Measurements from ENCODE around the gene MUC6.

Gene MUC6

GRCh38 chr11:1003159-1003558, 33.4 kb downstream of the MUC6 start:
- Histone ChIP-seq H3K27me3 (replicated peaks in 2 of 5; ENCODE audit: control insufficient read depth in 4 of 5, insufficient read depth in 5 of 5, low read length in 4 of 5) (no peaks in the 10 kb centered on the region), H3K27ac (ENCODE audit: insufficient read depth in 1 of 2, low read depth in 1 of 2, low read length in 2 of 2, poor library complexity in 1 of 2, severe bottlenecking in 2 of 2) (no peak overlapping the region), H3K4me3 (ENCODE audit: control insufficient read depth in 1 of 7, extremely low read depth in 1 of 7, insufficient read depth in 4 of 7, low read depth in 2 of 7, low read length in 6 of 7) (no peak overlapping the region), H3K36me3 (ENCODE audit: control insufficient read depth in 4 of 4, insufficient read depth in 4 of 4, low read length in 3 of 4) (peaks cover 11 to 69% (median 42%) of the 10 kb centered on the region in 4 experiments), H3K4me1 (ENCODE audit: control extremely low read depth in 1 of 4, control insufficient read depth in 4 of 4, insufficient read depth in 4 of 4, low read length in 3 of 4) (no peaks in the 10 kb centered on the region), H3K9me3 (ENCODE audit: control extremely low read depth in 1 of 5, control insufficient read depth in 4 of 5, insufficient read depth in 2 of 5, low read depth in 1 of 5, low read length in 4 of 5) (no peaks in the 10 kb centered on the region)
- ChIA-PET CTCF (no interaction called here), POLR2A (no interaction called here)
- DNase-seq, result no peak
- 97% methylated on average over 18 of the region's 20 CpGs for WGBS (ENCODE audit: insufficient coverage)

DNA sequence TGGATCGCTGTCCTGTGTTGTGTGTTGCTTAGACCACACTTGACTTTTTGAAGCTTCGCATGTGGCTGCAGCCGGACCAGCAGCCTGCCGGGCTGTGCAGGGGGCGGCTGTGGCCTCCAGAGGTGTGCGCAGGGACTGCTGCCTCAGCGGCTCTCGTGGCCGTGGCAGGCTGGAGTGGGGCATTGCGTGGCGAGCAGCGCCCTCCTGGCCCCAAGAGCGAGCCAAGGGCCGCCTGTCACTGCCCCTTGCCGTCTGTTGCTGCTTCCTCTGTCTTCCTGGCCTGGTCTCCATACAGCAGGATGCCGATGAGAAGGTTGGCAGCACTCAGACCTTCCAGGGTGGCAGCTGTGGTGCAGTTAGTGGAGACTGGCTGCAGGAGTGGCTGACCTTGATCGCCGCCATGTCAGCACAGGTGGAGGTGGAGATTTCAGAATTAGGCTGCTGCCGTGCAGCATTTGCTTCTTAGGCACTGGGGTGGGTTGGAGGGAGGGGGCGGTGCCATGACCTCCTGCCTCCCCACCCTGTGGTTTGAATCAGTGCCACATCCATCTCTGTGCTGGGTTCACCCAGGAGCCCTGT, 34.0 kb downstream of the MUC6 start:
- no peaks in the 10 kb centered on the region for H3K27me3 ChIP-seq (replicated peaks in 2 of 5; ENCODE audit: control insufficient read depth in 4 of 5, insufficient read depth in 5 of 5, low read length in 4 of 5)
- no peaks in the 10 kb centered on the region for H3K9me3 ChIP-seq (ENCODE audit: control extremely low read depth in 1 of 5, control insufficient read depth in 4 of 5, insufficient read depth in 2 of 5, low read depth in 1 of 5, low read length in 4 of 5)
- no peak for DNase-seq
- H3K4me3 ChIP-seq (ENCODE audit: control insufficient read depth in 1 of 7, extremely low read depth in 1 of 7, insufficient read depth in 4 of 7, low read depth in 2 of 7, low read length in 6 of 7), result no peak overlapping the region
- WGBS (ENCODE audit: insufficient coverage), result 96% methylated on average over 20 of the region's 20 CpGs
- H3K27ac ChIP-seq (ENCODE audit: insufficient read depth in 1 of 2, low read depth in 1 of 2, low read length in 2 of 2, poor library complexity in 1 of 2, severe bottlenecking in 2 of 2), result no peak overlapping the region
- CTCF ChIA-PET, result no interaction called here
- peaks cover 11 to 64% (median 38%) of the 10 kb centered on the region in 4 experiments for H3K36me3 ChIP-seq (ENCODE audit: control insufficient read depth in 4 of 4, insufficient read depth in 4 of 4, low read length in 3 of 4)
- H3K4me1 ChIP-seq (ENCODE audit: control extremely low read depth in 1 of 4, control insufficient read depth in 4 of 4, insufficient read depth in 4 of 4, low read length in 3 of 4), result no peaks in the 10 kb centered on the region
- POLR2A ChIA-PET, result no interaction called here

DNA sequence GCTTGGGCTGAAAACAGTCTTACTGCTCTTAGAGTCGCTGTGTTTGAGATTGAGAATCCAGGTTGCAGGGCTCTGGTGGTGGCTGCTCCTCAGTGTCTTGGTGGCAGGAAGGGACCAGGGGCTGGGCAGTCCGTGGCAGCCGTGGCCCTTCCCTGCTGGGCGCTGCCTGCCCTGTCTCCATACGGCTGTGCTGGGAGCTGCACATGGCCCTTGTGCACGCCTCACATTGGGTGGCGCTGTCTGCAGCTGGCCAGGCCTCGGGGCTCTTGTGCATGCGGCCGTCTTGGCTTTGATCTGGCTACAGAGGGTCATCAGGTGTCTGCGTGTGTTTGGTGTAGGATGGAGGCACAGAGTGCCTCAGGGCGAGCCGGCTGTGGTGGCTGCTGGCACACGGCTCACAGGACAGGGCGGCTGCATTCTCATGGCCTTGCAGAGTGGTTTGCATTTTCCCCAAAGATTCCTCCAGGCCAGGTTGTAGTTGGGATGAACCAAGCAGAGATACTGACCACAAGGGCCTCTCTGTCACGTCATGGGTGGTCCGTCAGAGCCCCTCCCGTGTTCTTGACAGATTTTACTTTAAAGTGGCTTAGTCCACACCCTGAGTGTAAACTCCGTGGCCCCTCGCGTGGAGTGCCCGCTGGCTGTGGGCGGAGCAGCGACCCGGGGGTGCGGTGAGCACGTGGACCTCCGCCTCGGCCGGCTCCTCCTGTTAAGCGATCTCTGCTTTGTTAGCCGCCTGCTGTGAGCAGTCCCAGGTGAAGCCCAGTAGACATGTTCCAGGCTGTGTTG, 34.7 kb downstream of the MUC6 start:
- 96% methylated on average over 29 of the region's 32 CpGs for whole genome bisulfite sequencing (ENCODE audit: insufficient coverage)
- CTCF ChIA-PET, result no interaction called here
- H3K4me3 ChIP-seq (ENCODE audit: control insufficient read depth in 1 of 7, extremely low read depth in 1 of 7, insufficient read depth in 4 of 7, low read depth in 2 of 7, low read length in 6 of 7), result no peak overlapping the region
- H3K27me3 ChIP-seq (replicated peaks in 2 of 5; ENCODE audit: control insufficient read depth in 4 of 5, insufficient read depth in 5 of 5, low read length in 4 of 5), result no peaks in the 10 kb centered on the region
- no peaks in the 10 kb centered on the region for H3K9me3 ChIP-seq (ENCODE audit: control extremely low read depth in 1 of 5, control insufficient read depth in 4 of 5, insufficient read depth in 2 of 5, low read depth in 1 of 5, low read length in 4 of 5)
- H3K4me1 ChIP-seq (ENCODE audit: control extremely low read depth in 1 of 4, control insufficient read depth in 4 of 4, insufficient read depth in 4 of 4, low read length in 3 of 4), result no peaks in the 10 kb centered on the region
- POLR2A ChIA-PET, result no interaction called here
- peaks cover 15 to 70% (median 37%) of the 10 kb centered on the region in 4 experiments for H3K36me3 ChIP-seq (ENCODE audit: control insufficient read depth in 4 of 4, insufficient read depth in 4 of 4, low read length in 3 of 4)
- H3K27ac ChIP-seq (ENCODE audit: insufficient read depth in 1 of 2, low read depth in 1 of 2, low read length in 2 of 2, poor library complexity in 1 of 2, severe bottlenecking in 2 of 2), result no peak overlapping the region
- no peak for DNase-seq

DNA sequence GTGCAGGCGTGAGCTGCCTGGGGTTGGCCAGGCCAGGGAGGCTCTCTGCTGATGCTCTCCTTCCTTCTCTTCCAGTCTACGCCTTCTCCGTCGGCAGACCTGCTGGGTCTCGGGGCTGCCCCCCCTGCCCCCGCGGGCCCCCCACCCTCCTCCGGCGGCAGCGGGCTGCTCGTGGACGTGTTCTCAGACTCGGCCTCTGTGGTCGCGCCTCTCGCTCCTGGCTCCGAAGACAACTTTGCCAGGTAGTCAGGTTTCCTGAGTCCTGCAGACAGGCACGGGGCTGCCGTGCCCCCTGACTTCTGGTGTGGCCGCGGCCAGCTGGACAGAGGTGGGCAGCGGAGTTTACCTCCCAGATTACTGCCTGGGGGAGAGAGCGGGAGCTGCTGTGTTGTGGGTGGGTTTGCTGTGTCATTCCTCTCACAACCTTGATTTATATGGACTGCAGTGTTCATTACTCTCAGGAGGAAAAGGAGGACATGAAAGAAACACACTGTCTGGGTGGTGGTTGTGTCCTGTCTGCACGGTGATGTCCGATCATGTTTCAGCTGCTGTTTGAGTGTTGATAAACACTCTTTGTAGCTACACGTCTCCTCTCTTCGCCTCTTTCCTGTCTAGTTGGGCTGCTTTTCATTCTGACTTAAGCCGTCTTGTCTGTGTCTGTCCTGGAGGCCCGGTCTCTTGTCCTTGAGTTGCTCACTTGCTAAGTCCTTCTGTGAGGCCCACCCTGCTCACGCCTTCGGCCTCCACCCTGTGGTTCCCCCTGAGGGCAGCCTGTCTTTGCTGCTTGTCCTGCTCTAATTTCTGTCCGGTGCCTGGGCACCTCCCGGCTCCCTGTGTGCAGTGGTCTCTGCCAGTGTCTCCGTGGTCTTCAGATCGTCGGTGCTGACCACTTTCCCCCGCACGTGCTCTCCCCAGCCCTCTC, 35.9 kb downstream of the MUC6 start:
- H3K9me3 ChIP-seq (ENCODE audit: control extremely low read depth in 1 of 5, control insufficient read depth in 4 of 5, insufficient read depth in 2 of 5, low read depth in 1 of 5, low read length in 4 of 5), result no peaks in the 10 kb centered on the region
- CTCF ChIA-PET, result no interaction called here
- POLR2A ChIA-PET, result no interaction called here
- H3K27me3 ChIP-seq (replicated peaks in 2 of 5; ENCODE audit: control insufficient read depth in 4 of 5, insufficient read depth in 5 of 5, low read length in 4 of 5), result no peaks in the 10 kb centered on the region
- no peaks in the 10 kb centered on the region for H3K4me1 ChIP-seq (ENCODE audit: control extremely low read depth in 1 of 4, control insufficient read depth in 4 of 4, insufficient read depth in 4 of 4, low read length in 3 of 4)
- no peak overlapping the region for H3K27ac ChIP-seq (ENCODE audit: insufficient read depth in 1 of 2, low read depth in 1 of 2, low read length in 2 of 2, poor library complexity in 1 of 2, severe bottlenecking in 2 of 2)
- WGBS (ENCODE audit: insufficient coverage), result 98% methylated on average over 31 of the region's 38 CpGs
- peaks cover 16 to 71% (median 37%) of the 10 kb centered on the region in 4 experiments for H3K36me3 ChIP-seq (ENCODE audit: control insufficient read depth in 4 of 4, insufficient read depth in 4 of 4, low read length in 3 of 4)
- H3K4me3 ChIP-seq (ENCODE audit: control insufficient read depth in 1 of 7, extremely low read depth in 1 of 7, insufficient read depth in 4 of 7, low read depth in 2 of 7, low read length in 6 of 7), result no peak overlapping the region
- no peak for DNase-seq

DNA sequence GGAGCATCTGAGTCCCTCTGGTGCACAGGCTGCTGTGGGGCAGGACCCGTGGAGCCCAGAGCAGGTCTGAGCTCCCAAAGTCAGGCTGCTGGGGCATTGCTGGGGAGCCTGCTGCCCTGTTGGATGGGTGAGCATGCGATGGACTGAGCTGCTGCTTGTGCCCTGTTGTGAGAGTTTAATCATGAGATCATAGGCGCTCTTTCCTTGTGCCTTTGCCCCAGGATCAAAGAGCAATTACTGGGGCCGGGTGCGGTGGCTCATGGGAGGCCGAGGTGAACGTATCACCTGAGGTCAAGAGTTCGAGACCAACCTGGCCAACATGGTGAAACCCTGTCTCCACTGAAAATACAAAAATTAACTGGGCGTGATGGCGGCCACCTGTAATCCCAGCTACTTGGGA, 37.5 kb downstream of the MUC6 start:
- Histone ChIP-seq H3K4me1 (ENCODE audit: control extremely low read depth in 1 of 4, control insufficient read depth in 4 of 4, insufficient read depth in 4 of 4, low read length in 3 of 4) (no peaks in the 10 kb centered on the region), H3K4me3 (ENCODE audit: control insufficient read depth in 1 of 7, extremely low read depth in 1 of 7, insufficient read depth in 4 of 7, low read depth in 2 of 7, low read length in 6 of 7) (no peak overlapping the region), H3K36me3 (ENCODE audit: control insufficient read depth in 4 of 4, insufficient read depth in 4 of 4, low read length in 3 of 4) (peaks cover 13 to 67% (median 34%) of the 10 kb centered on the region in 4 experiments), H3K9me3 (ENCODE audit: control extremely low read depth in 1 of 5, control insufficient read depth in 4 of 5, insufficient read depth in 2 of 5, low read depth in 1 of 5, low read length in 4 of 5) (no peaks in the 10 kb centered on the region), H3K27me3 (replicated peaks in 2 of 5; ENCODE audit: control insufficient read depth in 4 of 5, insufficient read depth in 5 of 5, low read length in 4 of 5) (no peaks in the 10 kb centered on the region), H3K27ac (ENCODE audit: insufficient read depth in 1 of 2, low read depth in 1 of 2, low read length in 2 of 2, poor library complexity in 1 of 2, severe bottlenecking in 2 of 2) (no peak overlapping the region)
- CTCF ChIA-PET, result interaction anchor here (1.1 kb wide), 1 partner anchor 9 kb away, joined by 3 read pairs; no protein-coding TSS in a partner anchor
- POLR2A ChIA-PET, result interaction anchor here (0.6 kb wide), 1 partner anchor 523 kb away, joined by 5 read pairs; no protein-coding TSS in a partner anchor
- no peak for DNase-seq
- WGBS (ENCODE audit: insufficient coverage), result 93% methylated on average over 6 of the region's 10 CpGs

- H3K27me3 ChIP-seq (replicated peaks in 2 of 5; ENCODE audit: control insufficient read depth in 4 of 5, insufficient read depth in 5 of 5, low read length in 4 of 5), result no peaks in the 10 kb centered on the region
- CTCF ChIA-PET, result no interaction called here
- H3K4me3 ChIP-seq (ENCODE audit: control insufficient read depth in 1 of 7, extremely low read depth in 1 of 7, insufficient read depth in 4 of 7, low read depth in 2 of 7, low read length in 6 of 7), result no peak overlapping the region
- no peak for DNase-seq
- peaks cover 9 to 69% (median 41%) of the 10 kb centered on the region in 4 experiments for H3K36me3 ChIP-seq (ENCODE audit: control insufficient read depth in 4 of 4, insufficient read depth in 4 of 4, low read length in 3 of 4)
- no peak overlapping the region for H3K27ac ChIP-seq (ENCODE audit: insufficient read depth in 1 of 2, low read depth in 1 of 2, low read length in 2 of 2, poor library complexity in 1 of 2, severe bottlenecking in 2 of 2)
- no peaks in the 10 kb centered on the region for H3K4me1 ChIP-seq (ENCODE audit: control extremely low read depth in 1 of 4, control insufficient read depth in 4 of 4, insufficient read depth in 4 of 4, low read length in 3 of 4)
- POLR2A ChIA-PET, result no interaction called here
- H3K9me3 ChIP-seq (ENCODE audit: control extremely low read depth in 1 of 5, control insufficient read depth in 4 of 5, insufficient read depth in 2 of 5, low read depth in 1 of 5, low read length in 4 of 5), result no peaks in the 10 kb centered on the region
- WGBS (ENCODE audit: insufficient coverage), result 98% methylated on average over 14 of the region's 14 CpGs
Observed at GRCh38 chr11:997907-998306, 38.6 kb downstream of the MUC6 start.

All from common myeloid progenitor, CD34-positive (primary cell).